Keratinocyte (primary cell): ENCODE measurements around the gene GRP.

Source experiments
- EZH2 ChIP-seq: IDR thresholded peaks from one replicate; pipeline ENCODE4 v1.6.1; 2012; ENCODE audit warnings: inconsistent platforms, mild to moderate bottlenecking, low read length, moderate library complexity
- TF ChIP-seq, protein P1 (sequence below), 3 experiments: IDR thresholded peaks in 1 of 3; conservative IDR thresholded peaks in 1 of 3; optimal IDR thresholded peaks in 1 of 3; 2 replicates in 2 of 3; 3 replicates in 1 of 3; pipeline versions ENCODE3 to v1.5.1; 2011; ENCODE audit warnings: low read length in 3 of 3, mild to moderate bottlenecking in 3 of 3, moderate library complexity in 2 of 3, control low read depth in 1 of 3, inconsistent platforms in 1 of 3; ENCODE audit not compliant: insufficient read depth in 2 of 3; ENCODE audit errors: extremely low read depth in 1 of 3

DNA sequence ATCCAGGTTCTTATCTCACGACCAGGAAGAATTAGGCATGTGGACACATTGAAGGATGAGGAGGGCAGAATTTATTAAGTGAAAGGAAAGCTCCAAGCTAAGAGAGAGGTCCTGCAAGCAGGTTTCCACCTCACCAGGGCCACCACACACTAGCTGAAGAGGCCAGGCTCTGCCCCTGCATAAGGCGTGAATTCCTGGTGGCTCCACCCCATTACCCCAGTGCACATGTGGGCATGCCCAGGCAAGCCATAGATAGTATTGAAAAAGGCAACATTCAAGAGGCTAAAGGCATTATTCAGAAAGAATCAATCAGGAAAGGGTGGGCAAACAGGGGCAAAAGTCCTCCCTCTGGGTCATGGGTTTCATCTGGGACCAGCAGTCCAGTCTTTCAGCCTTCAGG lies 30.9 kb upstream of the GRP start:
- TF ChIP-seq, protein P1, sequence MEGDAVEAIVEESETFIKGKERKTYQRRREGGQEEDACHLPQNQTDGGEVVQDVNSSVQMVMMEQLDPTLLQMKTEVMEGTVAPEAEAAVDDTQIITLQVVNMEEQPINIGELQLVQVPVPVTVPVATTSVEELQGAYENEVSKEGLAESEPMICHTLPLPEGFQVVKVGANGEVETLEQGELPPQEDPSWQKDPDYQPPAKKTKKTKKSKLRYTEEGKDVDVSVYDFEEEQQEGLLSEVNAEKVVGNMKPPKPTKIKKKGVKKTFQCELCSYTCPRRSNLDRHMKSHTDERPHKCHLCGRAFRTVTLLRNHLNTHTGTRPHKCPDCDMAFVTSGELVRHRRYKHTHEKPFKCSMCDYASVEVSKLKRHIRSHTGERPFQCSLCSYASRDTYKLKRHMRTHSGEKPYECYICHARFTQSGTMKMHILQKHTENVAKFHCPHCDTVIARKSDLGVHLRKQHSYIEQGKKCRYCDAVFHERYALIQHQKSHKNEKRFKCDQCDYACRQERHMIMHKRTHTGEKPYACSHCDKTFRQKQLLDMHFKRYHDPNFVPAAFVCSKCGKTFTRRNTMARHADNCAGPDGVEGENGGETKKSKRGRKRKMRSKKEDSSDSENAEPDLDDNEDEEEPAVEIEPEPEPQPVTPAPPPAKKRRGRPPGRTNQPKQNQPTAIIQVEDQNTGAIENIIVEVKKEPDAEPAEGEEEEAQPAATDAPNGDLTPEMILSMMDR (optimal IDR thresholded peaks at IDR 0.05 in 1 of 3, IDR thresholded peaks at IDR 0.05 in 1 of 3, conservative IDR thresholded peaks at IDR 0.05 in 1 of 3; ENCODE audit: extremely low read depth in 1 of 3, insufficient read depth in 2 of 3, low read length in 3 of 3): no peak
- TF ChIP-seq EZH2: no peak
